ENCODE data around the gene JAM2. TPM values are rescaled to one million over a fixed set of nuclear protein-coding genes. Genes with fewer than 3 reads are reported as not detected.
"Not testable (repeated sequence)": the region's sequence is repeated elsewhere in the genome, so short reads cannot be mapped to it uniquely, and the experiment has no call there.

JAM2 gene
- total RNA-seq, 1 donor from 2014 or later: 0.64 TPM

DNA sequence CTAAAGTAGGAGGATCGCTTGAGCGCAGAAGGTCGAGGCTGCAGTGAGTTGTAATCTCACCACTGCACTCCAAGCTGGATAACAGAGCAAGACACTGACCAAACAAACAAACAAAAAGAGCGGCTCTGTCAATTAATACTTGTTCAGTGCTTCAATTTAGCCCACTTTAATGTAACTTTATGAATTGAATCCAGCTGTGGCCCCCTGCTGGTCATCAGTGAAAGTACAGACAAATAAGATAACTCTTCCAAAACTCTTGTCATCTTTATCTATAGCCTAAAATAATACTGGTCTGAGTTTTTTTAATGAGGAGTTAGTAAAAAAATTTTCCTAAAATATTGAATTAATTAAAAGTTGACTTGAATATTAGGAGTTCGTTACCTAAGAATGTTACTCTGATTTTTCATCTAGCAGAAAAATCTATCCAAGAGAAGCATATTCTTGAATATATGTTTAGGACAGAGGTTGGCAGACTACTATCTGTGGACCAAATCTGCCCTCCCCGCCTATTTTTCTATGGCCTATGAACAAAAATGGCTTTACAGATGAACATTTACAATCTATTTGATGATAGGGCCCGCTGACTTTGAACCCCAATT is 69.5 kb downstream of the JAM2 start:
- H3K4me1 Mint-ChIP-seq (ENCODE audit: low read depth): peaks cover 1% of the 10 kb centered on the region
- H3K9me3 Mint-ChIP-seq: no peaks in the 10 kb centered on the region
- H3K27ac Mint-ChIP-seq: no peak overlapping the region
- intact Hi-C loops (cut with micrococcal nuclease): loop anchor here (1.0 to 5.0 kb wide), 3 partner anchors 26 to 286 kb away; partner anchors contain the start of genes ATP5PF and GABPA
- no peaks in the 10 kb centered on the region for H3K36me3 Mint-ChIP-seq (ENCODE audit: low read depth)
- no peak overlapping the region for H3K4me3 Mint-ChIP-seq (ENCODE audit: low read depth)
- no peaks in the 10 kb centered on the region for H3K27me3 Mint-ChIP-seq (ENCODE audit: low read depth)
- peak; percentile 14 for DNase-seq (ENCODE audit: low spot score)

DNA sequence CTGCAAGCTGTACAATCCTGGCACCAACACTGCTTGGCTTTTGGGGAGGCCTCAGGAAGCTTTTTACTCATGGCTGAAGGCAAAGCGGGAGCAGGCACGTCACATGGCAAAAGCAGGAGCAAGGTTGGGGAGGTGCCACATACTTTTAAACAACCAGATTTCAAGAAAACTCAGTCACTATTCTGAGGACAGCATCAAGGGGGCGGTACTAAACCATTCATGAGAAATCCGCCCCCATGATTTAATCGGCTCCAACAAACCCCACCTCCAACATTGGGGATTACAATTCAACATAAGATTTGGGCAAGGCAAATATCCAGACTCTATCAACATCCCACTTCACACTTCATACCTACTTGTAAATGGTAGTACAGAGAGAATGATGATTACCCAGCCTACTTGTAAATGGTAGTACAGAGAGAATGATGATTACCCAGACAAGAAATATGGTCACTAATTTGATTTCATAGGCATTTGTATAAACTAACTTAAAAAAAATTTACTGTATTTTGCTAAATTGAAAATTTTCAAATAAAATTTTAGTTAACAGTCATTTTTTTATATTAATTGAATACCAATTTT is 70.7 kb downstream of the JAM2 start:
- intact Hi-C loops (cut with micrococcal nuclease): loop anchor here (2.0 to 5.0 kb wide), 2 partner anchors 25 to 287 kb away; partner anchors contain the start of genes ATP5PF and GABPA
- Mint-ChIP-seq H3K4me3 (ENCODE audit: low read depth) (no peak overlapping the region), H3K27me3 (ENCODE audit: low read depth) (no peaks in the 10 kb centered on the region), H3K36me3 (ENCODE audit: low read depth) (no peaks in the 10 kb centered on the region), H3K4me1 (ENCODE audit: low read depth) (peaks cover 3% of the 10 kb centered on the region), H3K27ac (no peak overlapping the region), H3K9me3 (no peaks in the 10 kb centered on the region)
- DNase-seq (ENCODE audit: low spot score): no peak

DNA sequence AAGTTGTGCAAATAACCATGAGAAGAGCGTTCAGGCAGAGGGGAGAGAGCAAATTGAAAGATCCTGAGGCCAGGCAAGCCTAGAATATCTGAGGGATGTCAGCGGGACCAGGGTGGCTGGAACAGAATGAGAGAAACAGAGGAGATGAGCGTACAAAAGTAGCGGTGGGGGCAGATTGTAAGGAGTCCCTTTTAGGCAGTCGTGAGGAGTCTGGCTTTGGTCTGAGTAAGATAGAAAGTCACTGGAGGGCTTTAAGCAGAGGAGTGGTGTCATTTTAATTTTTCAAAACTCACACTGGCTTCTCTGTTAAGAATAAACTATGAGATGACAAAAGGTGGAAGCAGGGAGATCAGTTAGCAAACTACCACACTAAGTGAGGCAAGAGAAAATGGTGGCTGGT is 71.5 kb downstream of the JAM2 start:
- Mint-ChIP-seq H3K27ac (no peak overlapping the region), H3K4me3 (ENCODE audit: low read depth) (no peak overlapping the region), H3K9me3 (no peaks in the 10 kb centered on the region), H3K27me3 (ENCODE audit: low read depth) (no peaks in the 10 kb centered on the region), H3K36me3 (ENCODE audit: low read depth) (no peaks in the 10 kb centered on the region), H3K4me1 (ENCODE audit: low read depth) (peaks cover 3% of the 10 kb centered on the region)
- intact Hi-C loops (cut with micrococcal nuclease): no loop called here
- no peak for DNase-seq (ENCODE audit: low spot score)

DNA sequence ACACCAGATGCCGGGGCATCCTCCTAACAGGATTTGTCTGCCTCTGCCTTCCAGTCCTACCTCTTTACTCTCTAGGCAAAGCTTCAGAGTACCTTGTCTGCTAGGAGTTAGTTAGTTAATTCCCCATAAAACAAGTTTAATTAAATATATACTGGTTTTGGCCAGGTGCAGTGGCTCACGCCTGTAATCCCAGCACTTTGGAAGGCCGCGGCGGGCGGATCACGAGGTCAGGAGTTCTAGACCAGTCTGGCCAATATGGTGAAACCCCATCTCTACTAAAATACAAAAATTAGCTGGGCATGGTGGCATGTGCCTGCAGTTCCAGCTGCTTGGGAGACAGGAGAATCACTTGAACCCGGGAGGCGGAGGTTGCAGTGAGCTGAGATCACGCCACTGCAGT is 75.0 kb downstream of the JAM2 start:
- not testable (repeated sequence) for H3K27ac Mint-ChIP-seq; H3K4me3 Mint-ChIP-seq (ENCODE audit: low read depth)

DNA sequence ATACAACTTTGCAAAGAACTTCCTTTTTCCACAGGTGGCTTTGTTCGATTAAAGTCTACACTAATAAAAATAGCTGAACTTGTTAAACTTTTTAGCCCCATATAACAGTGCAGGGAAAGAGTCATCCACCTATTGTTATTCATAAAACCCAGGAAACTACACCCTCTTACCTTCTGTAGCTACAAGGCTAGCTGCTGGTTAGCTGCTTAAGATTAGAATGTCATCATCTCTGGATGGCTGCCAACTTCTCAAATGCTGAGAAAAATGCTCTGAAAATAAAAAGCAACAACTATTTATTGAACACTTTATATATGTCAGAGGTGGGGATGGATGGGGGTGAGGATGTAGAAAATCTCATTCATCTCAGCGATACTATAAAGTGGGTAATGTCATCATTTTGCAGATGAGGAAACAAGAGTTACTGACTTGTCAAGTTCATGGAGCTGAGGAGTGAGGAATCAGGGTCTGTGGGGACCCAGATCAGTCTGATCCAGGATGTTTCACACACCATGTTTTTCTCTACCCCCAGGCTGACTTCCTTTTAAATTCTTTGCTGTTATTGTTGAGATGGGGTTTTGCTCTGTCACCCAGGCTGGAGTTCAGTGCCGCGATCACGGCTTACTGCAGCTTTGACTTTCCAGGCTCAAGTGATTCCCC is 78.6 kb downstream of the JAM2 start:
- Mint-ChIP-seq H3K36me3 (ENCODE audit: low read depth) (peaks cover 19% of the 10 kb centered on the region), H3K4me1 (ENCODE audit: low read depth) (peaks cover 3% of the 10 kb centered on the region), H3K9me3 (no peaks in the 10 kb centered on the region), H3K27ac (no peak overlapping the region), H3K27me3 (ENCODE audit: low read depth) (no peaks in the 10 kb centered on the region), H3K4me3 (ENCODE audit: low read depth) (no peak overlapping the region)
- no peak for DNase-seq (ENCODE audit: low spot score)
- intact Hi-C loops (cut with micrococcal nuclease): no loop called here

More for the DNA sequence above, 75.0 kb downstream of the JAM2 start:
- H3K27me3 Mint-ChIP-seq (ENCODE audit: low read depth); H3K4me1 Mint-ChIP-seq (ENCODE audit: low read depth); H3K9me3 Mint-ChIP-seq; H3K36me3 Mint-ChIP-seq (ENCODE audit: low read depth); DNase-seq (ENCODE audit: low spot score); intact Hi-C loops (cut with micrococcal nuclease): not testable (repeated sequence)

DNA sequence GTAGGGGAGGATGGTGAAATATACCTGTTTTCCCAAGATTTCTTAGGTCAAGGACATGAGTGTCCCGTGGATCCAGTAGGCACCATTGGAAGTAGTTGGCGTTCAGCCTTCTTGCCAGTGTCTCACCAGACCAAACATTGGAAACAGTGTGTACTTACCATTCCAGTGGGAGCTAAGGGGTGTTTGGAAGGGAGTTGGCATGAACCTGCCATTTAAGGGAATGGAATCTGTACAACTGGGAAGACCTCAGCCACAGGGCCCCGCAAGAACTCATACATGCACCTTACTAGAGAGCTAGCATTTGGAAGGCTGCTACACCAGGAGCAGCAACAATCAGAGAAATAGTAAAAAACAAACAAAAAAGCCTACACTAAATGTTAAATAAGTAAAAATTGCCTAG is 82.9 kb downstream of the JAM2 start:
- Mint-ChIP-seq H3K4me3 (ENCODE audit: low read depth) (no peak overlapping the region), H3K36me3 (ENCODE audit: low read depth) (peaks cover 53% of the 10 kb centered on the region), H3K9me3 (no peaks in the 10 kb centered on the region), H3K27ac (no peak overlapping the region), H3K27me3 (ENCODE audit: low read depth) (no peaks in the 10 kb centered on the region), H3K4me1 (ENCODE audit: low read depth) (no peaks in the 10 kb centered on the region)
- intact Hi-C loops (cut with micrococcal nuclease): no loop called here
- DNase-seq (ENCODE audit: low spot score): no peak

DNA sequence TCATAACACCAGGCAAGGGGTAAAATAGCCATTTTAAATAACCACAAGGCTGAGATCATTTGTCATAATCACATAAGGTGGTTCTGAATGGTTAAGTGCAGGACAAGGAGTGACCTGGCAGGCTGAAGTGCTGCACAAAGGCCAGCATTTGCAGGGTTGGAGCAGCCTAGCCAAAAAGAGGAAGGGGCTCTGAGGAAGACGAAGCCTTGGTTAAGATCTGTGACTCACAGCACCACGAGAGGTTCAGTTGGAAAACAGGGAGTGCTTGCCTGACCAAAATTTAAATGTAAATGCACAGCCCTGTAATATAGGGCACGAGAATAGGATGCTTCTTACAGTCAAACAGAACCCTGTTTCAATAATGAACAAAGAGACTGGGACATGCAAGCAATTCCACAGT is 83.6 kb downstream of the JAM2 start:
- no peaks in the 10 kb centered on the region for H3K9me3 Mint-ChIP-seq
- intact Hi-C loops (cut with micrococcal nuclease): no loop called here

DNA sequence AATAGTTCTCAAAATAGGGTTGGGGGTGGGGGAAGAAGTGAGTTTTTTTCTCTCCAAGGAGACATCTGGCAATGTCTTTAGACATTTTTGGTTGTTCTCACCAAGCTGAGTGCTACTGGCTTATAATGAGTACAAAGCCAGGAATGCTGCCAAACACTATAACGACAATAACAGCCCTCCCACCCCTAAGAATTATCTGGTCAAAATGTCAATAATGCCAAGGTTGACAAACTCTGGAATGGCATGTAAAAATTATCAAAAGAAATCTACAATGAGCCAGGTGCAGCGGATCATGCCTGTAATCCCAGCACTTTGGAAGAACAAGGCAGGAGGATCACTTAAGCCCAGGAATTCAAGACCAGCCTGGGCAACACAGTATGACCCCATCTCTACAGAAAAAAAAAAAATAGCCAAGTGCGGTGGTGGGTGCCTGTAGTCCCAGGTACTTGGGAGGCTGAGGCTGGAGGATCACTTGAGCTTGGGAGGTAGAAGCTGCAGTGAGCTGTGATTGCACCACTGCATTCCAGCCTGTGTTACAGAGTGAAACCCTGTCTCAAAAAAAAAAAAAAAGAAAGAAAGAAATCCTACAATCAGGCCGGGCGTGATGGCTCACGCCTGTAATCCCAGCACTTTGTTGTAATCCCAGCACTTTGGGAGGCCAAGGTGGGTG is 93.2 kb downstream of the JAM2 start:
- H3K36me3 Mint-ChIP-seq (ENCODE audit: low read depth): peaks cover 54% of the 10 kb centered on the region
- H3K27me3 Mint-ChIP-seq (ENCODE audit: low read depth): no peaks in the 10 kb centered on the region
- H3K9me3 Mint-ChIP-seq: no peaks in the 10 kb centered on the region
- DNase-seq (ENCODE audit: low spot score): no peak
- H3K27ac Mint-ChIP-seq: no peak overlapping the region
- intact Hi-C loops (cut with micrococcal nuclease): loop anchor here (10.0 kb wide), 2 partner anchors 307 to 1113 kb away; partner anchors contain the start of gene ADAMTS1
- peak overlapping the region; percentile 23 for H3K4me3 Mint-ChIP-seq (ENCODE audit: low read depth)
- H3K4me1 Mint-ChIP-seq (ENCODE audit: low read depth): peaks cover 26% of the 10 kb centered on the region

More for the DNA sequence above, 83.6 kb downstream of the JAM2 start:
- no peak for DNase-seq (ENCODE audit: low spot score)
- H3K4me3 Mint-ChIP-seq (ENCODE audit: low read depth): no peak overlapping the region
- H3K27me3 Mint-ChIP-seq (ENCODE audit: low read depth): no peaks in the 10 kb centered on the region
- H3K36me3 Mint-ChIP-seq (ENCODE audit: low read depth): peaks cover 60% of the 10 kb centered on the region
- no peak overlapping the region for H3K27ac Mint-ChIP-seq
- H3K4me1 Mint-ChIP-seq (ENCODE audit: low read depth): no peaks in the 10 kb centered on the region

DNA sequence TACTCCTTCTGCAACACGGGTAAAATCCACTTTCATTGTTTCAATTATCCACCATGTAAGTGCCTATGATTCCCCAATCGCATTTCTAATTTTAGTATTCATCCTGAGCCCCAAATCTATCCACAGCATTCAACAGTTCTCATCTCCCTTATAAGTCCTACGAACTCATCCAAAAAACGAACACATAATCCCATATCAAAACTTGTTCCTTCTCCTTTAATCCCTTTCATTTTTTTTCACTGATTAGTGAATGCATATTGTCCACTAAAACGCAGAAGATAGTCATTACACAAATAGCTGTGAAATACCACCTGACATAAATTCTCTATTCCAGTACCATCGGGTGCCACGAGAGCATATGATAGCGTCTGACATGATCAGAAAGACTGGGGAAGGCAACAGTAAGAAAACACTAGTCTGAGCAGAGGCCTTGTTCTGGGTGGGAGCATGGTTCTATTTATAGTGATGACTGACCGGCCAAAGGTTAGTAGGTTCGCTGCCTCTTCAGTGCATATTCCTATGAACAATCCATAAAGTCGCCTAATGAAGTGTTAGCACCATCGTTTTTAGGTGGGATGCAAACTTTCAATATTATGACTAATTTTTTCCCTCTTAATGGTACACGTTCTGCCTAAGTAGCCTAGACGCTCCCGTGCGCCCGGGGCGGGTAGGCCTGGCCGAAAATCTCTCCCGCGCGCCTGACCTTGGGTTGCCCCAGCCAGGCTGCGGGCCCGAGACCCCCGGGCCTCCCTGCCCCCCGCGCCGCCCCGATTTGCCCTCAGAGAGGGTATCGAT is 95.0 kb downstream of the JAM2 start:
- Mint-ChIP-seq H3K36me3 (ENCODE audit: low read depth) (peaks cover 39% of the 10 kb centered on the region), H3K27ac (peak overlapping the region; percentile 100), H3K4me3 (ENCODE audit: low read depth) (peak overlapping the region; percentile 99), H3K27me3 (ENCODE audit: low read depth) (no peaks in the 10 kb centered on the region), H3K4me1 (ENCODE audit: low read depth) (peaks cover 33% of the 10 kb centered on the region), H3K9me3 (no peaks in the 10 kb centered on the region)
- intact Hi-C loops (cut with micrococcal nuclease): loop anchor here (2.0 to 10.0 kb wide), 5 partner anchors 25 to 1111 kb away; partner anchors contain the start of genes ADAMTS1 and APP
- DNase-seq (ENCODE audit: low spot score): no peak

DNA sequence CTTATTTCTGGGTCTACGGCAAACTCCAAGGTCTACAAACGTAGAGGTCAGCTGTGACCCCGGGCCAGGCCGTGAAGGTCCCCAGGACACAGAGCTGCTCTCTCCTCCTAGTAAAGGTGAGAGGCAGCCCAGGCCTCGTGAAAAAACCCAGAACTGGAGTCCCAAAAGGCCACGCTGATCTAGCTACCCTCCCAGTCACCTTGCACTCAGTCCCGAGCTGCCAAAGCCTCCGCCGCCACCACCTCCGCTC is 95.5 kb downstream of the JAM2 start:
- Mint-ChIP-seq H3K4me1 (ENCODE audit: low read depth) (peaks cover 34% of the 10 kb centered on the region), H3K9me3 (no peaks in the 10 kb centered on the region), H3K36me3 (ENCODE audit: low read depth) (peaks cover 39% of the 10 kb centered on the region), H3K27me3 (ENCODE audit: low read depth) (no peaks in the 10 kb centered on the region), H3K4me3 (ENCODE audit: low read depth) (peak overlapping the region; percentile 99), H3K27ac (peak overlapping the region; percentile 100)
- intact Hi-C loops (cut with micrococcal nuclease): loop anchor here (2.0 to 10.0 kb wide), 5 partner anchors 26 to 1110 kb away; partner anchors contain the start of genes ADAMTS1 and APP
- DNase-seq (ENCODE audit: low spot score): no peak

DNA sequence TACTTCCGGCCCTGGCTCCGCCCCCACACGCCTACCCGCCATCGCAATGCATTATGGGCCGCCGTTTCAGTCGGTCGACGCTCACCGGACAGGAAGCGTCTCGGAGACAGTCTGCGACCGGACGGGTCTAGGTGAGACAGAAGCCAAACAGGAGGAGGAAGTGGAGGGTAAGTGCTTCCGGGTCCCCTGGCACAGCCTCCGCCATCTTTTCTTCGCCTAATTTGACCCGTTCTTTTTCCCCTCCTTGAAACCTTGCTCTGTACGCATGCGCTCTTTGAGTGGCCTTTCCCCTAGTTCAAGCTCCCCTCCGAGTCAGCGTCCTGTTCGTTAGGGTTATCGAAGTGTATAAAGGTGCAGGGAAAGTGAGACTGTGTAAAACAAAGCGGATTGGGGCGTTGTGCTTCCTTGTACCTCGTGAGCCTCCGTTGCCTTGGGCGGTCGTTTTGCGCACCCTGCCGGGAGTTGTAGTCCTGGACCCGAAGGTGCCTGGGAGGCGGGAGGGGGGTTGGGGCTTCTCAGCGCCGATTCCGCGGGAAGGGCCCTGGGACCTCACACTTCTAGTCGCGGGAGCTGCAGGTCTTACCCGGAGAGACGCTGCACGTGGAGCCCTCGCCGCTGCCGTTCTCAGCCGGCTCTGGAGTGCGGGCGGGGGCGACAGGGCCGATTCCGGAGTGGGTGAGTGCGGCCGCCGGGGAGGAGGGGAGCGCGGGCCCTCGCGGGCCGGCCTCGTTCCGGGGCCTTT is 96.0 kb downstream of the JAM2 start, which contains the start of the genes ATP5PF and GABPA:
Gene ATP5PF, minus strand, starts transcription at position 1 of the 742 bp plus-strand sequence. CDS start 5,110 bp downstream, outside the sequence.
Gene GABPA, plus strand, starts transcription at position 69 of the 742 bp plus-strand sequence. CDS start 6,627 bp downstream, outside the sequence.
- H3K36me3 Mint-ChIP-seq (ENCODE audit: low read depth): peaks cover 36% of the 10 kb centered on the region
- H3K27ac Mint-ChIP-seq: peak within 1 kb of the TSS; percentile 100
- H3K27me3 Mint-ChIP-seq (ENCODE audit: low read depth): no peaks in the 10 kb centered on the region

More for the DNA sequence above, 96.0 kb downstream of the JAM2 start, which contains the start of the genes ATP5PF and GABPA:
- Mint-ChIP-seq H3K4me3 (ENCODE audit: low read depth) (peak within 1 kb of the TSS; percentile 99), H3K9me3 (no peaks in the 10 kb centered on the region), H3K4me1 (ENCODE audit: low read depth) (peaks cover 34% of the 10 kb centered on the region)
- peak; percentile 97 for DNase-seq (ENCODE audit: low spot score)
- intact Hi-C loops (cut with micrococcal nuclease): loop anchor here (1.0 to 10.0 kb wide), 6 partner anchors 26 to 1110 kb away; partner anchors contain the start of genes ADAMTS1, APP and MRPL39

Measured in activated T-helper 2 cell treated with anti-CD3 and anti-CD28 coated beads, Interferon-gamma antibody, Interleukin-2, Interleukin-4, amounts not matched to agents 10 μg/mL and 5 μg/mL and 100 μg/mL, durations not matched to agents 14 hours and 24 hours and 36 hours (primary cell).